Neural crest cell (in vitro differentiated cells): ENCODE results near the gene HTRA1. TPM values are rescaled to one million over a fixed set of nuclear protein-coding genes. Genes with fewer than 3 reads are reported as not detected.
A peak's percentile ranks its signal among the peaks of the same experiment; 100 is the strongest.

Experiments
- DNase-seq: peaks from one replicate; pipeline ENCODE4 v3.0.0; 2021; ENCODE audit warnings: low read depth, mixed read lengths, low spot score
- H3K27ac Mint-ChIP-seq: one replicate; pipeline ENCODE4 v1.8.0; 2021; ENCODE audit warnings: mild to moderate bottlenecking, mixed read lengths; ENCODE audit not compliant: unreplicated experiment
- H3K27me3 Mint-ChIP-seq: 2 replicates; pipeline ENCODE4 v1.8.0; 2021; ENCODE audit warnings: low read depth, mild to moderate bottlenecking, mixed read lengths
- H3K36me3 Mint-ChIP-seq: 2 replicates; pipeline ENCODE4 v1.8.0; 2021; ENCODE audit warnings: low read depth, mild to moderate bottlenecking, mixed read lengths
- H3K4me1 Mint-ChIP-seq: 2 replicates; pipeline ENCODE4 v1.8.0; 2021; ENCODE audit warnings: mixed read lengths
- H3K4me3 Mint-ChIP-seq: one replicate; pipeline ENCODE4 v1.8.0; 2021; ENCODE audit warnings: mild to moderate bottlenecking, mixed read lengths
- H3K9me3 Mint-ChIP-seq: 2 replicates; pipeline ENCODE4 v1.8.0; 2021; ENCODE audit warnings: mixed read lengths
- CTCF ChIP-seq: fragments of 200-600 bp; sonication (generic); conservative IDR thresholded peaks from 2 replicates; pipeline ENCODE4 v1.5.0; 2021; ENCODE audit warnings: antibody characterized with exemption, mild to moderate bottlenecking
- total RNA-seq: library from RNA; stranded (reverse); gene quantifications from 2 replicates; pipeline ENCODE4 v1.2.1, GENCODE V29; 2021

Gene HTRA1
- total RNA-seq, 1 donor from 2014 or later, result 8.2 TPM

DNA sequence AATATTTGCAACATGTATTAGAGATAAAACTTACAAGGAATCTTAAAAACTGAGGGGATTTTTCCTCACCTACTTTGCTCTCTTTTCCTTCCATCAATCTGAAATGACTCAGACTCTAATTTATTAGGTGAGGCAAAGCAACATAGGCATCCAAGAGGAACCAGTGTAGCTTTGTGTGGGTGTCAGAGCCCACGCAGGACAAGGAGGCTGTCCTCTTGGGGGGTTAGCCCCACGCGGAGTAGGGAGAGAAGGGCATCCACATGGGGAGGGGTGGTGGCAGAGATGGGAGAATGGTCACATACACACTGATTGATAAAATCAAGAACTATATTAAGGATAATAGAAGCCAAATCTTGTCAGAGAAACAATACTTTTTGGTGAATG, 40.7 kb upstream of the HTRA1 start:
- H3K4me1 Mint-ChIP-seq, result no peaks in the 10 kb centered on the region
- no peak for DNase-seq
- no peak for TF ChIP-seq CTCF
- no peaks in the 10 kb centered on the region for H3K27me3 Mint-ChIP-seq
- no peaks in the 10 kb centered on the region for H3K9me3 Mint-ChIP-seq
- no peak overlapping the region for H3K27ac Mint-ChIP-seq
- no peak overlapping the region for H3K4me3 Mint-ChIP-seq
- H3K36me3 Mint-ChIP-seq, result peaks cover 4% of the 10 kb centered on the region

- DNase-seq, result no peak
- no peaks in the 10 kb centered on the region for H3K27me3 Mint-ChIP-seq
- no peaks in the 10 kb centered on the region for H3K9me3 Mint-ChIP-seq
Observed at GRCh38 chr10:122421054-122421625, 40.2 kb upstream of the HTRA1 start.

DNA sequence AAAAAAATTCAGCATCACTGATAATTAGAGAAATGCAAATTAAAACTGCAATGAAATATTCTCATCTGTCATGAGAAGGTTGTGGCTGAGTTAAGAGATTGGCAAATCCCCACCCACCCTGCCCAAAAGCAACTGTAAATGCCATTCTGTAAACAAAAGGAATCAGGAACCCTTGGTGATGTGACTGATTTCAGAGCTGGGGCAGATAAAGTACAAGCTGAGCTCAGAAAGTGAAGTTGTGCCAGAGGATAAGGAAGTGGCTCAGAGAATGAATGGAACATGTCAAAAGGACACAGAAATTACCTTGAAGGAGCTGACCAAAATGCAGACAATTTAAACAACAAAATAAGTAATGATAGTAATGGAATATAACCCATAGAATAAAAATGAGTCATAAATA, 39.6 kb upstream of the HTRA1 start:
- no peaks in the 10 kb centered on the region for H3K27me3 Mint-ChIP-seq
- no peak overlapping the region for H3K27ac Mint-ChIP-seq
- H3K36me3 Mint-ChIP-seq, result no peaks in the 10 kb centered on the region
- no peak for TF ChIP-seq CTCF
- no peaks in the 10 kb centered on the region for H3K9me3 Mint-ChIP-seq
- H3K4me1 Mint-ChIP-seq, result no peaks in the 10 kb centered on the region
- DNase-seq, result no peak
- no peak overlapping the region for H3K4me3 Mint-ChIP-seq

More at GRCh38 chr10:122421054-122421625, 40.2 kb upstream of the HTRA1 start:
- TF ChIP-seq CTCF, result no peak
- Mint-ChIP-seq H3K27ac (no peak overlapping the region), H3K36me3 (no peaks in the 10 kb centered on the region), H3K4me3 (no peak overlapping the region), H3K4me1 (no peaks in the 10 kb centered on the region)

DNA sequence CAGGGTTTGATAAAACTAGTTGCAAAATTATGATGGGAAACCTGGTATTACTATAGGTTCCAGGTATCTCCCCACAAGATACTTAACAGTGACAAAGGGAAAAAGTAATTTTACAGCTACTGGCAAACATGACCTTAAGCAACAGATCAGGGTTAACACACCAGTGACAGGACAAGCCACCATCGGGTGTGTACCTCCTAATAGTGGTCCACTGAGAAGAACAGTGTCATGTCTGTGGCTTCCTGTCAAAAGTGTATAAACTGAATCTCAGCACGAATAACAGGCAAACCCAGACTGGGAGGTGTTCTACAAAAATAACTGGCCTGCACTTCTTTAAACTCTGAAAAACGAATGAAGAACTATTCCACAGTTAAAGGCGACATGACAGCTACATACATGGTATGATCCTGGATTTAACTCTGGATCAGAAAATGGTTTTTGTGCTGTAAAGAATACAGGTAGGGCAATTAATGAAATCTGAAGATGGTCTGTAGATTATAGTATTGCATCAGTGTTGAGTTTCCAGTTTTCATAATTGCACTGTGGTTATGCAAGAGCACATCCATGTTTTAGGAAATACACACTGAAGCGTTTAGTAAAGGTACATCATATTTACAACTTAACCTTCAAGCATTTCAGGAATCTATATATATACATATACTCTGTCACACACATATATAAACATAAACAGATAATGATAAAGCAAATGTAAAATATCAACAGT, 38.9 kb upstream of the HTRA1 start:
- TF ChIP-seq CTCF, result no peak
- H3K9me3 Mint-ChIP-seq, result no peaks in the 10 kb centered on the region
- H3K27ac Mint-ChIP-seq, result peak overlapping the region; percentile 24
- H3K4me3 Mint-ChIP-seq, result no peak overlapping the region
- no peaks in the 10 kb centered on the region for H3K4me1 Mint-ChIP-seq
- no peak for DNase-seq
- peaks cover 2% of the 10 kb centered on the region for H3K36me3 Mint-ChIP-seq
- H3K27me3 Mint-ChIP-seq, result no peaks in the 10 kb centered on the region

DNA sequence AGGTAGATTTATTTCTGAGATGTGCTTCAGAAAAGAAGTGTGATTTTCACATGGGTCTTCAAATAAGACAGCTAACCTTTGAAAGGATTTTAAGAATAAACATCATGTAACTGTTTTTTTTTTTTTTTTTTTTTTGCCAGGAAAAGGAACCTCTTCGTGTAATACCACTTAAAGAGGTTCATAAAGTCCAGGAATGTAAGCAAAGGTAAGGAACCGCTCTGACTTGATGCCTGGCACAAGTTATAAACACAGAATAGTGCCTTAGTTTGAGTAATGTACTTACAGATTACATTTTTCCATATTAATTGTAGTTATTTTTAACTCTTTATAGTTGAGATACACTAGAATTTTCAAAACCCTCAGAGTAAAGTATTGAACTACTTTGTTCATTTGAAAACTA, 37.3 kb upstream of the HTRA1 start:
- no peak for TF ChIP-seq CTCF
- peaks cover 2% of the 10 kb centered on the region for H3K36me3 Mint-ChIP-seq
- H3K4me3 Mint-ChIP-seq, result no peak overlapping the region
- H3K27me3 Mint-ChIP-seq, result no peaks in the 10 kb centered on the region
- no peaks in the 10 kb centered on the region for H3K9me3 Mint-ChIP-seq
- no peaks in the 10 kb centered on the region for H3K4me1 Mint-ChIP-seq
- H3K27ac Mint-ChIP-seq, result no peak overlapping the region
- DNase-seq, result no peak
